ENCODE measurements around the gene SLC25A25. TPM values are rescaled to one million over a fixed set of nuclear protein-coding genes. Genes with fewer than 3 reads are reported as not detected.

Gene SLC25A25
- total and polyA plus RNA-seq, 10 of the 15 experiments (the other 5 are each of a cell fraction or from before 2014, with no cell fraction given) = 0.04 to 17.1 (median 12.4) TPM; not detected in 1

DNA sequence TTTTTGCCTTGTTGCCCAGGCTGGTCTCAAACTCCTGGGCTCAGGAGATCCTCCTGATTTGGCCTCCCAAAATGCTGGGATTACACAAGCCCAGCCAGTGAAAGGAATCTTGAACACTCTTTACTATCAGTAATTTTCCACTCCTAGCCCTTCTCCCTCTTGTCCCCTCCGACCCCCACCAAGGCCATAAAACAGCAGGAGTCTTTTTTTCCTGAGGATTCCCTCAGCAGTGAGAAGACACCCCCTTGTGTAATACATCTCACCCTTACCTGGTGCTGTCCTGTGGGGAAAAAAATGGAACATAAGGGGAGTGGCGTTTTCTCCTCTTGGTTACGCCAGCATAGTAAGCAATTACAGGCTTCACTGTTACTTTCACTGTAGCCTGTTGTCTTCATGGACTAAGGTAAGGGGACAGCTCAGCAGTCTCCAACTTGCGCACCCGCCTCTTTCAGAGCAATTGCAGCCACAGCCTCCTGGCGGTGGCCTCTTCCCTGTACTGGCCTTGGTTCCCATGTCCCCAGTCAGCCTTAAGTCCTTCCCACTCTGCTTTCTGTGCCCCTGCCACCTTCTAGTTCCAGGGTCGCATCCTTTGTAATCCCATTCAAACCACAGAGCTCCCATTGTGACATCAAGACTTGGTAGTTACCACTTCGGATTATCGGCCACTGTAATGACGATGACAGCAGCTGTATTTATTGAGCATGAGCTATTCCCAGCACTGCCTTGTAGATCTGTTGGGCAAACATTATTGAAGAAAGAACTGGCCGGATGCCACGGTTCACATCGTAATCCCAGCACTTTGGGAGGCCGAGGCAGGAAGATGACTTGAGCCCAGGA is 10.9 kb upstream of the SLC25A25 start:
- 83% methylated on average over 14 of the region's 14 CpGs for WGBS (ENCODE audit: insufficient coverage, insufficient replicate concordance, low lambda C conversion rate, missing lambda C conversion rate)

More for the DNA sequence above, 10.9 kb upstream of the SLC25A25 start:
- Histone ChIP-seq H3K27ac (ENCODE audit: control insufficient read depth, insufficient read depth) (no peak overlapping the region), H2AFZ (ENCODE audit: control insufficient read depth, low read depth, low read length) (no peak overlapping the region), H3K36me3 (ENCODE audit: control insufficient read depth in 2 of 2, insufficient read depth in 2 of 2, low read length in 1 of 2) (no peaks in the 10 kb centered on the region), H3K9me3 (replicated peaks; ENCODE audit: control insufficient read depth, insufficient read depth, low read length) (no peaks in the 10 kb centered on the region), H3K4me3 (no peak overlapping the region), H3K9ac (ENCODE audit: control insufficient read depth, insufficient read depth, low read length) (no peak overlapping the region), H3K27me3 (replicated peaks in 1 of 2; ENCODE audit: control insufficient read depth in 2 of 2, insufficient read depth in 2 of 2, low read length in 1 of 2) (no peaks in the 10 kb centered on the region), H3K4me1 (ENCODE audit: control insufficient read depth, insufficient read depth, low read length) (peaks cover 11% of the 10 kb centered on the region), H3K79me2 (ENCODE audit: control insufficient read depth, insufficient read depth, low read length) (no peaks in the 10 kb centered on the region), H4K20me1 (ENCODE audit: control insufficient read depth, insufficient read depth) (no peaks in the 10 kb centered on the region), H3K4me2 (ENCODE audit: control insufficient read depth, insufficient read depth) (no peak overlapping the region)
- CTCF ChIA-PET = interaction anchor here (1.0 to 1.3 kb wide), 2 partner anchors 61 to 115 kb away, joined by 3 to 6 read pairs; no protein-coding TSS in a partner anchor
- TF ChIP-seq, protein P1, sequence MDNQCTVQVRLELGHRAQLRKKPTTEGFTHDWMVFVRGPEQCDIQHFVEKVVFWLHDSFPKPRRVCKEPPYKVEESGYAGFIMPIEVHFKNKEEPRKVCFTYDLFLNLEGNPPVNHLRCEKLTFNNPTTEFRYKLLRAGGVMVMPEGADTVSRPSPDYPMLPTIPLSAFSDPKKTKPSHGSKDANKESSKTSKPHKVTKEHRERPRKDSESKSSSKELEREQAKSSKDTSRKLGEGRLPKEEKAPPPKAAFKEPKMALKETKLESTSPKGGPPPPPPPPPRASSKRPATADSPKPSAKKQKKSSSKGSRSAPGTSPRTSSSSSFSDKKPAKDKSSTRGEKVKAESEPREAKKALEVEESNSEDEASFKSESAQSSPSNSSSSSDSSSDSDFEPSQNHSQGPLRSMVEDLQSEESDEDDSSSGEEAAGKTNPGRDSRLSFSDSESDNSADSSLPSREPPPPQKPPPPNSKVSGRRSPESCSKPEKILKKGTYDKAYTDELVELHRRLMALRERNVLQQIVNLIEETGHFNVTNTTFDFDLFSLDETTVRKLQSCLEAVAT (IDR thresholded peaks at IDR 0.05) = no peak
- TF ChIP-seq EED (IDR thresholded peaks at IDR 0.05; ENCODE audit: low read depth) (no peak), SUZ12 (IDR thresholded peaks at IDR 0.05; ENCODE audit: unreplicated experiment) (no peak), ESRRA (IDR thresholded peaks at IDR 0.05; ENCODE audit: low read length) (no peak), ZNF622 (IDR thresholded peaks at IDR 0.05) (no peak), BMI1 (IDR thresholded peaks at IDR 0.05; ENCODE audit: borderline replicate concordance) (no peak), SP1 (IDR thresholded peaks at IDR 0.05; ENCODE audit: low read depth, low read length) (no peak), HDAC6 (IDR thresholded peaks at IDR 0.05; ENCODE audit: unreplicated experiment) (no peak), MYC (IDR thresholded peaks at IDR 0.05; ENCODE audit: insufficient read depth, insufficient read length, insufficient replicate concordance, low read length, severe bottlenecking) (no peak), FOXM1 (IDR thresholded peaks at IDR 0.05; ENCODE audit: low read depth, low read length) (no peak), PML (IDR thresholded peaks at IDR 0.05; ENCODE audit: low read length) (no peak)
- TF ChIP-seq, protein P2, sequence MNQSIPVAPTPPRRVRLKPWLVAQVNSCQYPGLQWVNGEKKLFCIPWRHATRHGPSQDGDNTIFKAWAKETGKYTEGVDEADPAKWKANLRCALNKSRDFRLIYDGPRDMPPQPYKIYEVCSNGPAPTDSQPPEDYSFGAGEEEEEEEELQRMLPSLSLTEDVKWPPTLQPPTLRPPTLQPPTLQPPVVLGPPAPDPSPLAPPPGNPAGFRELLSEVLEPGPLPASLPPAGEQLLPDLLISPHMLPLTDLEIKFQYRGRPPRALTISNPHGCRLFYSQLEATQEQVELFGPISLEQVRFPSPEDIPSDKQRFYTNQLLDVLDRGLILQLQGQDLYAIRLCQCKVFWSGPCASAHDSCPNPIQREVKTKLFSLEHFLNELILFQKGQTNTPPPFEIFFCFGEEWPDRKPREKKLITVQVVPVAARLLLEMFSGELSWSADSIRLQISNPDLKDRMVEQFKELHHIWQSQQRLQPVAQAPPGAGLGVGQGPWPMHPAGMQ (IDR thresholded peaks at IDR 0.05; ENCODE audit: borderline replicate concordance) = no peak
- TF ChIP-seq, protein P3, sequence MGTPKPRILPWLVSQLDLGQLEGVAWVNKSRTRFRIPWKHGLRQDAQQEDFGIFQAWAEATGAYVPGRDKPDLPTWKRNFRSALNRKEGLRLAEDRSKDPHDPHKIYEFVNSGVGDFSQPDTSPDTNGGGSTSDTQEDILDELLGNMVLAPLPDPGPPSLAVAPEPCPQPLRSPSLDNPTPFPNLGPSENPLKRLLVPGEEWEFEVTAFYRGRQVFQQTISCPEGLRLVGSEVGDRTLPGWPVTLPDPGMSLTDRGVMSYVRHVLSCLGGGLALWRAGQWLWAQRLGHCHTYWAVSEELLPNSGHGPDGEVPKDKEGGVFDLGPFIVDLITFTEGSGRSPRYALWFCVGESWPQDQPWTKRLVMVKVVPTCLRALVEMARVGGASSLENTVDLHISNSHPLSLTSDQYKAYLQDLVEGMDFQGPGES (IDR thresholded peaks at IDR 0.05) = no peak
- TF ChIP-seq, protein P4, sequence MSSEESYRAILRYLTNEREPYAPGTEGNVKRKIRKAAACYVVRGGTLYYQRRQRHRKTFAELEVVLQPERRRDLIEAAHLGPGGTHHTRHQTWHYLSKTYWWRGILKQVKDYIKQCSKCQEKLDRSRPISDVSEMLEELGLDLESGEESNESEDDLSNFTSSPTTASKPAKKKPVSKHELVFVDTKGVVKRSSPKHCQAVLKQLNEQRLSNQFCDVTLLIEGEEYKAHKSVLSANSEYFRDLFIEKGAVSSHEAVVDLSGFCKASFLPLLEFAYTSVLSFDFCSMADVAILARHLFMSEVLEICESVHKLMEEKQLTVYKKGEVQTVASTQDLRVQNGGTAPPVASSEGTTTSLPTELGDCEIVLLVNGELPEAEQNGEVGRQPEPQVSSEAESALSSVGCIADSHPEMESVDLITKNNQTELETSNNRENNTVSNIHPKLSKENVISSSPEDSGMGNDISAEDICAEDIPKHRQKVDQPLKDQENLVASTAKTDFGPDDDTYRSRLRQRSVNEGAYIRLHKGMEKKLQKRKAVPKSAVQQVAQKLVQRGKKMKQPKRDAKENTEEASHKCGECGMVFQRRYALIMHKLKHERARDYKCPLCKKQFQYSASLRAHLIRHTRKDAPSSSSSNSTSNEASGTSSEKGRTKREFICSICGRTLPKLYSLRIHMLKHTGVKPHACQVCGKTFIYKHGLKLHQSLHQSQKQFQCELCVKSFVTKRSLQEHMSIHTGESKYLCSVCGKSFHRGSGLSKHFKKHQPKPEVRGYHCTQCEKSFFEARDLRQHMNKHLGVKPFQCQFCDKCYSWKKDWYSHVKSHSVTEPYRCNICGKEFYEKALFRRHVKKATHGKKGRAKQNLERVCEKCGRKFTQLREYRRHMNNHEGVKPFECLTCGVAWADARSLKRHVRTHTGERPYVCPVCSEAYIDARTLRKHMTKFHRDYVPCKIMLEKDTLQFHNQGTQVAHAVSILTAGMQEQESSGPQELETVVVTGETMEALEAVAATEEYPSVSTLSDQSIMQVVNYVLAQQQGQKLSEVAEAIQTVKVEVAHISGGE (CRISPR knock-in tag; IDR thresholded peaks at IDR 0.05) = no peak
- ATAC-seq (no peak), FAIRE-seq (no peak), DNase-seq (ENCODE audit: low read depth, low spot score) (no peak)
- intact Hi-C loops (cut with micrococcal nuclease; ENCODE audit: unreplicated experiment) (no loop called here), in situ Hi-C loops (cut with MboI) (no loop called here)
- RAD21 ChIA-PET (ENCODE audit: unreplicated experiment) = no interaction called here
- POLR2A ChIA-PET = interaction anchor here (1.1 kb wide), 2 partner anchors 10 to 15 kb away, joined by 3 read pairs; partner anchors contain the start of gene NAIF1
- SMC1A ChIA-PET (ENCODE audit: uncharacterized antibody, unreplicated experiment) = interaction anchor here (1.1 kb wide), 1 partner anchor 16 kb away, joined by 7 read pairs; no protein-coding TSS in a partner anchor
- BruUV-seq (replicated peaks) = no TSS peak

All from GM12878 (cell line).